CD14-positive monocyte (primary cell): ENCODE measurements around the gene UQCC2. TPM values are rescaled to one million over a fixed set of nuclear protein-coding genes. Genes with fewer than 3 reads are reported as not detected.

Source experiments
- DNase-seq, 3 donors: peaks; one replicate each; pipeline ENCODE4 v3.0.0-alpha.2; 2011 to 2022
- H2AFZ ChIP-seq: 2 replicates; pipeline ENCODE4 v1.6.0; 2012; ENCODE audit warnings: mild to moderate bottlenecking, low read depth, low read length, inconsistent platforms; ENCODE audit not compliant: insufficient read depth, poor library complexity, severe bottlenecking
- H3K27ac ChIP-seq, 2 donors: 1 replicate in 1 of 2; 2 replicates in 1 of 2; pipeline ENCODE4 v1.5.1; 2012 to 2013; ENCODE audit warnings: low read length in 2 of 2, control low read depth in 1 of 2, inconsistent platforms in 1 of 2, low read depth in 1 of 2, mild to moderate bottlenecking in 1 of 2
- H3K27me3 ChIP-seq, 2 donors: one replicate each; pipeline versions ENCODE4 v1.6.0 to v1.6.1; 2011 to 2013; ENCODE audit warnings: low read length in 2 of 2; ENCODE audit not compliant: control insufficient read depth in 2 of 2, insufficient read depth in 2 of 2
- H3K36me3 ChIP-seq, 2 donors: replicated peaks in 1 of 2; 1 replicate in 1 of 2; 2 replicates in 1 of 2; pipeline versions ENCODE4 v1.5.1 to v1.6.1; 2012 to 2013; ENCODE audit warnings: low read length in 2 of 2, control low read depth in 1 of 2, inconsistent platforms in 1 of 2, mild to moderate bottlenecking in 1 of 2; ENCODE audit not compliant: insufficient read depth in 2 of 2, control insufficient read depth in 1 of 2
- H3K4me1 ChIP-seq, 2 donors: 1 replicate in 1 of 2; 2 replicates in 1 of 2; pipeline versions ENCODE4 v1.5.1 to v1.6.1; 2012 to 2013; ENCODE audit warnings: low read length in 2 of 2, control low read depth in 1 of 2, inconsistent platforms in 1 of 2, mild to moderate bottlenecking in 1 of 2, moderate library complexity in 1 of 2; ENCODE audit not compliant: insufficient read depth in 2 of 2, control insufficient read depth in 1 of 2
- H3K4me2 ChIP-seq: replicated peaks from 2 replicates; pipeline ENCODE3; 2012; ENCODE audit warnings: low read length, moderate library complexity, mild to moderate bottlenecking; ENCODE audit not compliant: poor library complexity, severe bottlenecking; ENCODE audit errors: extremely low read depth
- H3K4me3 ChIP-seq, 3 experiments: fragments of 200-600 bp in 1 of 3; sonication (generic) in 1 of 3; replicated peaks in 1 of 3; 1 replicate in 2 of 3; 2 replicates in 1 of 3; pipeline ENCODE4 v1.5.1; 2011 to 2013; ENCODE audit warnings: low read length in 3 of 3, mild to moderate bottlenecking in 3 of 3, control low read depth in 2 of 3, low read depth in 2 of 3, inconsistent platforms in 1 of 3, moderate library complexity in 1 of 3
- H3K79me2 ChIP-seq: 2 replicates; pipeline ENCODE4 v1.6.0; 2012; ENCODE audit warnings: mild to moderate bottlenecking, control low read depth, inconsistent platforms, low read length, moderate library complexity; ENCODE audit not compliant: insufficient read depth
- H3K9ac ChIP-seq: 2 replicates; pipeline ENCODE4 v1.6.0; 2017; ENCODE audit warnings: low read length, mild to moderate bottlenecking; ENCODE audit not compliant: insufficient read depth, poor library complexity, severe bottlenecking
- H3K9me3 ChIP-seq, 2 donors: replicated peaks in 1 of 2; 1 replicate in 1 of 2; 2 replicates in 1 of 2; pipeline versions ENCODE4 v1.5.1 to v1.6.1; 2012 to 2013; ENCODE audit warnings: low read length in 2 of 2, control low read depth in 1 of 2; ENCODE audit not compliant: control insufficient read depth in 1 of 2, insufficient read depth in 1 of 2
- H4K20me1 ChIP-seq: 2 replicates; pipeline ENCODE4 v1.6.0; 2012; ENCODE audit warnings: mild to moderate bottlenecking, low read length, control low read depth, moderate library complexity; ENCODE audit not compliant: insufficient read depth
- H3K27ac Mint-ChIP-seq, 7 donors: one replicate each; pipeline ENCODE4 v1.8.0; 2020; ENCODE audit warnings: mild to moderate bottlenecking in 7 of 7, mixed read lengths in 7 of 7, moderate library complexity in 6 of 7, inconsistent platforms in 2 of 7
- H3K27me3 Mint-ChIP-seq, 3 donors: one replicate each; pipeline ENCODE4 v1.8.0; 2021 to 2022; ENCODE audit warnings: low read depth in 3 of 3, mild to moderate bottlenecking in 3 of 3, mixed read lengths in 3 of 3, moderate library complexity in 3 of 3, inconsistent platforms in 1 of 3
- H3K36me3 Mint-ChIP-seq, 2 donors: one replicate each; pipeline ENCODE4 v1.8.0; 2020; ENCODE audit warnings: mixed read lengths in 2 of 2, inconsistent platforms in 1 of 2, mild to moderate bottlenecking in 1 of 2
- H3K4me1 Mint-ChIP-seq: one replicate; pipeline ENCODE4 v1.8.0; 2020; ENCODE audit warnings: mild to moderate bottlenecking, mixed read lengths
- H3K4me3 Mint-ChIP-seq, 2 donors: one replicate each; pipeline ENCODE4 v1.8.0; 2020; ENCODE audit warnings: mild to moderate bottlenecking in 2 of 2, mixed read lengths in 2 of 2, moderate library complexity in 1 of 2
- H3K9me3 Mint-ChIP-seq, 7 donors: one replicate each; pipeline ENCODE4 v1.8.0; 2020 to 2022; ENCODE audit warnings: mixed read lengths in 7 of 7, mild to moderate bottlenecking in 6 of 7, moderate library complexity in 6 of 7, inconsistent platforms in 2 of 7
- WGBS: methylation state at CpG from one replicate; pipeline ENCODE4 v1.1.5; 2013; ENCODE audit warnings: missing lambda C conversion rate; ENCODE audit not compliant: insufficient coverage; 5-methylcytosine and 5-hydroxymethylcytosine counted together
- intact Hi-C, 2 donors: fragments of 100-400 bp; cut with micrococcal nuclease; formaldehyde crosslinking; loops; one replicate each; pipeline versions ENCODE4 v1.15.0 to v1.15.1; 2023
- polyA plus RNA-seq, 3 donors: library from polyadenylated mRNA; depleted of rRNA in 1 of 3; unstranded in 2 of 3; stranded (reverse) in 1 of 3; fragments of 300-500 nt in 2 of 3; fragments of >200 nt in 1 of 3; fragmentation: Illumina TruSeq in 2 of 3; gene quantifications; 1 replicate in 2 of 3; 2 replicates in 1 of 3; pipeline ENCODE4 v1.2.3, GENCODE V29; 2012 to 2021
- TF ChIP-seq, protein P1 (sequence below): fragments of 200-600 bp; IDR thresholded peaks from one replicate; pipeline ENCODE4 v1.8.0; 2022; ENCODE audit warnings: antibody characterized with exemption, mild to moderate bottlenecking

The UQCC2 gene
- polyA plus RNA-seq, 3 donors, result 10.3 to 39.3 (median 37.2) TPM

DNA sequence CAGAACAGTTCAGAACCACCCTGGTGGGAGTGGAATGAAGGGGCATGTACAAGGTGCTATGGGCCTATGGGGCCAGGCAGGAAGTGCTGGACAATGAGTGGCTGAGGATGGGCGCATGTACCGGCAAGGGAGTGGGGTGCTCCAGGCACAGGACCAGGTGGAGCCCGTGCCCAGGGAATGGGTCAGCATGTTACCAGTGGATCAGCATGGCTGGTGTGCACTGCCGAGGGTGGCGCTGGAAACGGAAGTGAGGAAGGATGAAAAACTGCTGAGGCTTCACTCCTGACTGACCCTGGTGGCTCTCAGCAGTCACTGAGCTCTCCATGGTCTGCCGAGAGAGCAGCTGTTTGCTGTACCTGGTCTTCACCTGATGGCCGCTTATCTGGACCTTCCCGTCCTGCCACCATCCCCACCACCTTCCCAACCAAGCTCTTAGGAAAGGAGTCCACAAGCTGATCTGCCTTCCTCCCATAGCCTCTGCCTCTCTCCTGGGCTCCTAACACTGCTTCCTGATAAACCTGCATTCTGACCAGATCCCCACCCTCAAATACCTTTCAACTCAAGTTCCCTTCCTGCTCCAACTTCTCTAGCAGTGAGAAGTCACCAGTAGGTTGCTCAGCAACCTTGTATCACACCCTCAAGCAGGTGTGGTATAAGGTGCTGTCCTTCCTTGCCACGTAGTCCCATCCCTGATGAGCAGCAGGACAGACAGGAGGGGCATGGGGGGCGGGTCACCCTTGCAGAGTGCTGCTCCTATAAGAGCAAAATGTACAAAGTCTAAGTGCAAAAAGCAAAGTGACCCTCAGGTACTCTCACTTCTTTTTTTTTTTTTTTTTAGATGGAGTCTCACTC, 7.1 kb downstream of the UQCC2 start:
- Mint-ChIP-seq H3K9me3 (no peaks in the 10 kb centered on the region), H3K36me3 (peaks cover 21 to 40% of the 10 kb centered on the region in 2 donors)

DNA sequence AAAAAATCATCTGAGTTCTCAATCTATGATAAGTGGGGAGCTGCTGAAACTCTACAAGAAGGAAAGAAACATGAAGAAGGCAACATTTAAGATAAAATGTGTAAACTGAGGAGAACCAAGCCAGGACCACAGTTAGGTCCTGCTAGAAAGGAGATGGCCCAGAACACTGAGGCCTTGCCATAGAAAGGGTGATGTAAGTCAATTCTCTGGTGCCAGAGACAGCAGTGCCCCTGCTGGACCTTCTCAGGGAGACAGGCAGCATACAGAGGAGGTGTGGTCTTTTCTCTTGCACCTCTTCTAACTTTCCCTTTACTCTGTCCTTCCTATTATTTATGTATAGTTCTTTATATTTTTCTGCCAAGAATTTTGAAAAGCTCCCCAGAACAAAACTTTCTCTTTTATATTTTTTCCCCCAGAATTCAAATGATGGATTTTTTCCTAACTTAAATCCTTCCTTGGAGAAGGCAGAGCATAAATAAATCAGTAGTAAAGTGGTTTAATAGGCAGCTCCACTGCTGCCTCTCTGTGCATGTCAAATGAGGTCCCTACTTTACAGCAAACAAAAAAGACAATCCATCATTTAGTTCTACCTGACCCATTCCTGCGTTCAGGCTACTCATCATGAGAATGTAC, 9.0 kb downstream of the UQCC2 start:
- Histone ChIP-seq H3K27me3 (no peaks in the 10 kb centered on the region), H3K36me3 (peaks cover 8 to 22% of the 10 kb centered on the region in 2 donors), H3K4me2 (no peak overlapping the region), H4K20me1 (no peaks in the 10 kb centered on the region), H3K27ac (no peak overlapping the region), H3K9me3 (no peaks in the 10 kb centered on the region), H3K4me3 (no peak overlapping the region), H2AFZ (no peak overlapping the region), H3K79me2 (no peaks in the 10 kb centered on the region), H3K4me1 (no peaks in the 10 kb centered on the region), H3K9ac (no peak overlapping the region)
- H3K36me3 Mint-ChIP-seq, result peaks cover 32 to 44% of the 10 kb centered on the region in 2 donors
- intact Hi-C loops, result loop anchor here in 1 of 2 donors (5.0 kb wide), 1 partner anchor 115 kb away; no protein-coding TSS in a partner anchor
- no CpG with 5 or more reads among the region's 1 CpG for WGBS
- H3K27me3 Mint-ChIP-seq, result peaks cover 0 to 1% (median 0%) of the 10 kb centered on the region in 3 donors
- peak in 1 of 3 donors; percentile 18 for DNase-seq
- no peaks in the 10 kb centered on the region for H3K4me1 Mint-ChIP-seq
- peak overlapping the region in 2 of 7 donors; percentile 32 to 56 for H3K27ac Mint-ChIP-seq
- H3K4me3 Mint-ChIP-seq, result no peak overlapping the region
- no peaks in the 10 kb centered on the region for H3K9me3 Mint-ChIP-seq
- TF ChIP-seq, protein P1, sequence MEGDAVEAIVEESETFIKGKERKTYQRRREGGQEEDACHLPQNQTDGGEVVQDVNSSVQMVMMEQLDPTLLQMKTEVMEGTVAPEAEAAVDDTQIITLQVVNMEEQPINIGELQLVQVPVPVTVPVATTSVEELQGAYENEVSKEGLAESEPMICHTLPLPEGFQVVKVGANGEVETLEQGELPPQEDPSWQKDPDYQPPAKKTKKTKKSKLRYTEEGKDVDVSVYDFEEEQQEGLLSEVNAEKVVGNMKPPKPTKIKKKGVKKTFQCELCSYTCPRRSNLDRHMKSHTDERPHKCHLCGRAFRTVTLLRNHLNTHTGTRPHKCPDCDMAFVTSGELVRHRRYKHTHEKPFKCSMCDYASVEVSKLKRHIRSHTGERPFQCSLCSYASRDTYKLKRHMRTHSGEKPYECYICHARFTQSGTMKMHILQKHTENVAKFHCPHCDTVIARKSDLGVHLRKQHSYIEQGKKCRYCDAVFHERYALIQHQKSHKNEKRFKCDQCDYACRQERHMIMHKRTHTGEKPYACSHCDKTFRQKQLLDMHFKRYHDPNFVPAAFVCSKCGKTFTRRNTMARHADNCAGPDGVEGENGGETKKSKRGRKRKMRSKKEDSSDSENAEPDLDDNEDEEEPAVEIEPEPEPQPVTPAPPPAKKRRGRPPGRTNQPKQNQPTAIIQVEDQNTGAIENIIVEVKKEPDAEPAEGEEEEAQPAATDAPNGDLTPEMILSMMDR, result no peak

More for the DNA sequence above, 7.1 kb downstream of the UQCC2 start:
- no peak overlapping the region for H3K27ac ChIP-seq
- no peak for DNase-seq
- no peak overlapping the region for H3K9ac ChIP-seq
- H4K20me1 ChIP-seq, result no peaks in the 10 kb centered on the region
- no peak overlapping the region for H3K4me3 ChIP-seq
- H3K36me3 ChIP-seq, result peaks cover 0 to 21% of the 10 kb centered on the region in 2 donors
- H3K4me3 Mint-ChIP-seq, result no peak overlapping the region
- intact Hi-C loops, result loop anchor here in 1 of 2 donors (5.0 kb wide), 1 partner anchor 117 kb away; no protein-coding TSS in a partner anchor
- H3K27me3 ChIP-seq, result no peaks in the 10 kb centered on the region
- no peaks in the 10 kb centered on the region for H3K4me1 Mint-ChIP-seq
- no peak overlapping the region for H3K27ac Mint-ChIP-seq
- WGBS, result 94% methylated on average over 11 of the region's 11 CpGs
- H2AFZ ChIP-seq, result no peak overlapping the region
- no peak overlapping the region for H3K4me2 ChIP-seq
- H3K79me2 ChIP-seq, result no peaks in the 10 kb centered on the region
- no peaks in the 10 kb centered on the region for H3K9me3 ChIP-seq
- H3K4me1 ChIP-seq, result no peaks in the 10 kb centered on the region
- TF ChIP-seq, protein P1, result no peak
- no peaks in the 10 kb centered on the region for H3K27me3 Mint-ChIP-seq
